ENCODE measurements around the gene SMIM1.
"Not testable (repeated sequence)": the region's sequence is repeated elsewhere in the genome, so short reads cannot be mapped to it uniquely, and the experiment has no call there.

The SMIM1 gene

GRCh38 chr1:3736708-3737107 lies 35.8 kb upstream of the SMIM1 start:
- no peak for DNase-seq (ENCODE audit: low read depth in 3 of 3)

GRCh38 chr1:3738943-3739342 lies 33.6 kb upstream of the SMIM1 start:
- no peak for DNase-seq (ENCODE audit: low read depth in 3 of 3)

- DNase-seq (ENCODE audit: low read depth in 3 of 3), result no peak
These were observed 32.5 kb upstream of the SMIM1 start for GRCh38 chr1:3740042-3740441.

- no peak for DNase-seq (ENCODE audit: low read depth in 3 of 3)
These were observed 31.8 kb upstream of the SMIM1 start for GRCh38 chr1:3740752-3741151.

- DNase-seq (ENCODE audit: low read depth in 3 of 3), result no peak
These were observed 30.7 kb upstream of the SMIM1 start for GRCh38 chr1:3741566-3742438.

- no peak for DNase-seq (ENCODE audit: low read depth in 3 of 3)
These were observed 29.9 kb upstream of the SMIM1 start for GRCh38 chr1:3742439-3743298.

- DNase-seq (ENCODE audit: low read depth in 3 of 3), result no peak
These were observed 29.1 kb upstream of the SMIM1 start for GRCh38 chr1:3743421-3743820.

- no peak for DNase-seq (ENCODE audit: low read depth in 3 of 3)
These were observed 28.7 kb upstream of the SMIM1 start for GRCh38 chr1:3743826-3744225.

- DNase-seq (ENCODE audit: low read depth in 3 of 3), result no peak
These were observed 27.9 kb upstream of the SMIM1 start for GRCh38 chr1:3744646-3745045.

- DNase-seq (ENCODE audit: low read depth in 3 of 3), result no peak
These were observed 27.5 kb upstream of the SMIM1 start for GRCh38 chr1:3745071-3745470.

GRCh38 chr1:3745590-3746381 lies 26.8 kb upstream of the SMIM1 start:
- DNase-seq (ENCODE audit: low read depth in 3 of 3), result no peak

- no peak for DNase-seq (ENCODE audit: low read depth in 3 of 3)
These were observed 26.1 kb upstream of the SMIM1 start for GRCh38 chr1:3746389-3746829.

- DNase-seq (ENCODE audit: low read depth in 3 of 3), result peak; percentile 73 to 87 (median 82)
These were observed 25.6 kb upstream of the SMIM1 start for GRCh38 chr1:3746830-3747521.

- no peak for DNase-seq (ENCODE audit: low read depth in 3 of 3)
These were observed 25.1 kb upstream of the SMIM1 start for GRCh38 chr1:3747522-3747848.

- DNase-seq (ENCODE audit: low read depth in 3 of 3), result no peak
These were observed 24.6 kb upstream of the SMIM1 start for GRCh38 chr1:3747903-3748302.

- not testable (repeated sequence) for DNase-seq (ENCODE audit: low read depth in 3 of 3)
These were observed 24.1 kb upstream of the SMIM1 start for GRCh38 chr1:3748316-3748900.

- DNase-seq (ENCODE audit: low read depth in 3 of 3), result no peak
These were observed 23.0 kb upstream of the SMIM1 start for GRCh38 chr1:3749512-3749911.

- no peak for DNase-seq (ENCODE audit: low read depth in 3 of 3)
These were observed 21.8 kb upstream of the SMIM1 start for GRCh38 chr1:3750741-3751140.

GRCh38 chr1:3752400-3752945 lies 20.1 kb upstream of the SMIM1 start, which contains the start of gene CCDC27:
Gene CCDC27 (plus strand): TSS chr1:3752450. CDS start chr1:3752482, 32 bp downstream.
- no peak for DNase-seq (ENCODE audit: low read depth in 3 of 3)

- no peak for DNase-seq (ENCODE audit: low read depth in 3 of 3)
These were observed 18.7 kb upstream of the SMIM1 start for GRCh38 chr1:3753656-3754454.
